ENCODE results near the gene AKAP1. TPM values are rescaled to one million over a fixed set of nuclear protein-coding genes. Genes with fewer than 3 reads are reported as not detected.

AKAP1 gene
- total and polyA plus RNA-seq, 7 donors, result 42.3 to 231 (median 95.5) TPM

DNA sequence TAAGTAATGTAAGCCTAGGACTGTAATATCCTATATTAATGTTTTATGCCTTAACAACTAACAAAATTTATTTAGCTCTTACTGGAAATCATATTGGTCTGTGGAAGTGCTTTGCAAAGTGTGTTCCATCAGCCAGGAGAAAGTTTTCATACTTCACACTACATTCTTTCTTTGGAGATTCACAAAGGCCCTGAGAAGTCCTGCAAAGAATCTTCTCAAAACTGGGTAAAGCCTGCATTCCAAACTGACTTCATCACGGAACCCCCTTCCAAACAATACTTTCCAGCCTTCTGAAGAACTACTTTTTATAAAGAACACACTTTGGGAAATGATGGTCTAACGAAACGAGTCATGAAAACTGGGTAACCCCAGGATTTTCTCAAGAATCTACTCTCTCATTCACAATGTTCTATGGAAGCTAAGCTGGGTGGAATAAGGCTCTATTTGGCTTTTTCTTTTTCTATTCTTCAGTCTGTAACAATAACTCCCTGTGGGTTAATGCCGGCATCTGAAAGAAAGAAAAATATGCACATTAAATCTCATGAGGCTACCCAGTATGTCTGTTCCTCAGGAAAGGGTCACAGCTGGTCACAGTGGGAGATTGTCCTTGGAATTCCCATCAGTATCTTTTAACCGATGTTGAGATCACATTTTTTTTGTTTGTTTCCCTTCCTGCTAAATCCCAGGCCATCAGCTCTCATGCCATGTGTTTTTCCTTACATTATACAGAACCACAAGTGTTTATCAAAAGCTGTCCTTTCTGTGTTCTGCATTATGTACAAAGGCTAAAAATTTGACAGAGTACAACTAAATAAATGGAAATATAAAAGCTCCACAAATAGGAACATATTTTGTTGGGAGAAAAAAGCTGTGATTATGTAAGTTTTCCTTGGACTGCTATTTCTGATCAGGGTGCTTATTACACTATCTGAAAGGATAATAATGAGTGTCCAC, 12.8 kb upstream of the AKAP1 start:
- intact Hi-C loops (cut with DNase I), result no loop called here
- peaks cover 0 to 5% of the 10 kb centered on the region in 2 donors for H3K36me3 ChIP-seq (ENCODE audit: insufficient read depth in 1 of 2, low read depth in 1 of 2)
- no peaks in the 10 kb centered on the region for H3K9me3 ChIP-seq
- TF ChIP-seq, protein P1, sequence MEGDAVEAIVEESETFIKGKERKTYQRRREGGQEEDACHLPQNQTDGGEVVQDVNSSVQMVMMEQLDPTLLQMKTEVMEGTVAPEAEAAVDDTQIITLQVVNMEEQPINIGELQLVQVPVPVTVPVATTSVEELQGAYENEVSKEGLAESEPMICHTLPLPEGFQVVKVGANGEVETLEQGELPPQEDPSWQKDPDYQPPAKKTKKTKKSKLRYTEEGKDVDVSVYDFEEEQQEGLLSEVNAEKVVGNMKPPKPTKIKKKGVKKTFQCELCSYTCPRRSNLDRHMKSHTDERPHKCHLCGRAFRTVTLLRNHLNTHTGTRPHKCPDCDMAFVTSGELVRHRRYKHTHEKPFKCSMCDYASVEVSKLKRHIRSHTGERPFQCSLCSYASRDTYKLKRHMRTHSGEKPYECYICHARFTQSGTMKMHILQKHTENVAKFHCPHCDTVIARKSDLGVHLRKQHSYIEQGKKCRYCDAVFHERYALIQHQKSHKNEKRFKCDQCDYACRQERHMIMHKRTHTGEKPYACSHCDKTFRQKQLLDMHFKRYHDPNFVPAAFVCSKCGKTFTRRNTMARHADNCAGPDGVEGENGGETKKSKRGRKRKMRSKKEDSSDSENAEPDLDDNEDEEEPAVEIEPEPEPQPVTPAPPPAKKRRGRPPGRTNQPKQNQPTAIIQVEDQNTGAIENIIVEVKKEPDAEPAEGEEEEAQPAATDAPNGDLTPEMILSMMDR (IDR thresholded peaks at IDR 0.05), result no peak
- no peak overlapping the region for H3K4me3 ChIP-seq
- 52 to 56% (median 54%) methylated on average over 5 of the region's 5 CpGs for WGBS, 3 donors
- no peaks in the 10 kb centered on the region for H3K4me1 ChIP-seq
- no peak for ATAC-seq
- H3K27me3 ChIP-seq (ENCODE audit: insufficient read depth in 3 of 3, low read length in 2 of 3), result no peaks in the 10 kb centered on the region
- H3K27ac ChIP-seq, result no peak overlapping the region
- no peak for DNase-seq

DNA sequence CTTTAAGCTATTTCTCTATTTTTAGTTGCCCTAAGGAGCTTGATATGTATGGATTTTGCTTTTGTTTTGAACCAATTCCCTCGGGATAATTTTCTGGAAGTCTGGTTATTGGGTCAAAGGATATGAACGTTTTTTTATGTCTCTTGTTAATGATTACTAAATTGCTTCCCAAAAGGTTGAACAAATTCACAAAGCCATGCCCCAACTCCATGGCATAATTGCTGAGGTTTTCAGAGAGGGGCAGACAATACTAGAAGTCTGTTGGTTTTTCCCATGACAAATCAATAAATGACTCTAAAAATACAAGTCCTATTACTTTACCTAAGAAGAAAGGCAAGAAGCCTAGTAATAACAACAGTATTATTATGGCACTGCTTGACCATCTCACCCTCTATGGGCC, 11.4 kb upstream of the AKAP1 start:
- no peak for ATAC-seq
- H3K36me3 ChIP-seq (ENCODE audit: insufficient read depth in 1 of 2, low read depth in 1 of 2), result peaks cover 0 to 12% of the 10 kb centered on the region in 2 donors
- intact Hi-C loops (cut with DNase I), result no loop called here
- 65 to 83% (median 70%) methylated on average over 2 of the region's 2 CpGs for WGBS, 3 donors
- TF ChIP-seq, protein P1 (IDR thresholded peaks at IDR 0.05), result no peak
- no peak overlapping the region for H3K4me3 ChIP-seq
- H3K4me1 ChIP-seq, result no peaks in the 10 kb centered on the region
- no peak for DNase-seq
- H3K27me3 ChIP-seq (ENCODE audit: insufficient read depth in 3 of 3, low read length in 2 of 3), result no peaks in the 10 kb centered on the region
- H3K27ac ChIP-seq, result no peak overlapping the region
- H3K9me3 ChIP-seq, result no peaks in the 10 kb centered on the region

DNA sequence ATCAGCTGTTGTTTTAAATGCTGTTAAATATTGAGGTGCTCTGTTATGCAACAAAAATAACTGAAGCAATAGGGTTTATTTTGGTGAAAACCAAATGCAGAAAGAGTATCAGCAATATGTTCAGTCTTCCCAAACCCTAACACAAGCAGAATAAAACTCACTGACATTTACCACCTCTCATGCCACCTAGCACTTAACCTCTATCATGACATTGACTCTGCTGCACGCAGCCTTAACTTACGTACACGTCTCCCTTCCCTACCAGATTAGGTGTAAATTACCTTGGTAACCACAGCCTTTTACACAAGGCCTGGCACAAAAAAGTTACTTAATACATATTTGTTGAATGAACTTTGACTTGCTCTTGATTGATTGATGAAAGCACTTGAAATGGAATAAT, 9.9 kb upstream of the AKAP1 start:
- DNase-seq (no peak), ATAC-seq (no peak)
- 79 to 87% (median 84%) methylated on average over 3 of the region's 3 CpGs for WGBS, 3 donors
- Histone ChIP-seq H3K4me3 (no peak overlapping the region), H3K4me1 (no peaks in the 10 kb centered on the region), H3K27me3 (ENCODE audit: insufficient read depth in 3 of 3, low read length in 2 of 3) (no peaks in the 10 kb centered on the region), H3K9me3 (no peaks in the 10 kb centered on the region), H3K27ac (no peak overlapping the region), H3K36me3 (ENCODE audit: insufficient read depth in 1 of 2, low read depth in 1 of 2) (peaks cover 0 to 12% of the 10 kb centered on the region in 2 donors)
- TF ChIP-seq, protein P1 (IDR thresholded peaks at IDR 0.05), result no peak
- intact Hi-C loops (cut with DNase I), result no loop called here

DNA sequence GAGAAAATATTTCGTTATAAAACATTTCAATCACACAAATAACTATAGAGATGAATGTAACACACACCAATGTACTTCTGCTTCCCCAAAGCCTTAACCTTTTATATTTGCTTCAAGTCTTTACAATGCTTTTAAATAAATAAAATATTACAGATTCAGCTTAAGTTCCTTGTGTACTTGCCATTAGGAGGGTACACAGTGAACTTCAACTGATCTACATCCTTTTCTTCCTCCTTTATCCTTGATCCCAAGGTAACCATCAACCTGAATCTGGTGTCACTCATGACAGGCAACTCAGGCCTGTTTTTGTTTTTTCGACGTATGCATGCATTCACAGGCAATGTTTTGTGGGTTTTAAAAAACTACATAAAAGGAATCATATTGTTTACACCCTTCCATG, 9.3 kb upstream of the AKAP1 start:
- DNase-seq (no peak), ATAC-seq (no peak)
- Histone ChIP-seq H3K27ac (no peak overlapping the region), H3K27me3 (ENCODE audit: insufficient read depth in 3 of 3, low read length in 2 of 3) (no peaks in the 10 kb centered on the region), H3K36me3 (ENCODE audit: insufficient read depth in 1 of 2, low read depth in 1 of 2) (peaks cover 0 to 12% of the 10 kb centered on the region in 2 donors), H3K4me1 (no peaks in the 10 kb centered on the region), H3K9me3 (no peaks in the 10 kb centered on the region), H3K4me3 (no peak overlapping the region)
- TF ChIP-seq, protein P1 (IDR thresholded peaks at IDR 0.05), result no peak
- WGBS, 3 donors, result 89 to 92% (median 92%) methylated on average over 3 of the region's 3 CpGs
- intact Hi-C loops (cut with DNase I), result no loop called here

Data from psoas muscle (tissue), 8 donors.